ENCODE measurements around the gene GLDC. TPM values are rescaled to one million over a fixed set of nuclear protein-coding genes. Genes with fewer than 3 reads are reported as not detected.

GLDC gene
- total RNA-seq, 1 experiment from 2014 or later = 4.0 TPM

- no peak for ATAC-seq
- intact Hi-C loops (cut with micrococcal nuclease; ENCODE audit: unreplicated experiment) = no loop called here
- Histone ChIP-seq H3K4me3 (ENCODE audit: low read depth in 2 of 2, low read length in 2 of 2) (no peak overlapping the region), H3K36me3 (ENCODE audit: control insufficient read depth, insufficient read depth, low read length) (no peaks in the 10 kb centered on the region), H3K27ac (ENCODE audit: low read length) (no peak overlapping the region), H3K9me3 (ENCODE audit: control insufficient read depth, insufficient read depth, low read depth, low read length) (no peaks in the 10 kb centered on the region), H3K4me1 (ENCODE audit: control insufficient read depth, insufficient read depth, low read length) (no peaks in the 10 kb centered on the region), H3K27me3 (ENCODE audit: control insufficient read depth, insufficient read depth, low read length) (no peaks in the 10 kb centered on the region)
- in situ Hi-C loops (cut with HindIII; ENCODE audit: low pct_unique_long_range_greater_than_20kb, low sequenced_read_pairs) = no loop called here
- ChIA-PET CTCF (no interaction called here), POLR2A (interaction anchor here (0.5 kb wide), 1 partner anchor 1176 kb away, joined by 3 read pairs; no protein-coding TSS in a partner anchor)
- no peak for DNase-seq (ENCODE audit: low read depth, low spot score)
- no TSS peak for BruUV-seq (replicated peaks)
- no peak for TF ChIP-seq REST (IDR thresholded peaks at IDR 0.05; ENCODE audit: insufficient read depth in 1 of 2, low read depth in 2 of 2, low read length in 1 of 2)
- TF ChIP-seq, protein P1, sequence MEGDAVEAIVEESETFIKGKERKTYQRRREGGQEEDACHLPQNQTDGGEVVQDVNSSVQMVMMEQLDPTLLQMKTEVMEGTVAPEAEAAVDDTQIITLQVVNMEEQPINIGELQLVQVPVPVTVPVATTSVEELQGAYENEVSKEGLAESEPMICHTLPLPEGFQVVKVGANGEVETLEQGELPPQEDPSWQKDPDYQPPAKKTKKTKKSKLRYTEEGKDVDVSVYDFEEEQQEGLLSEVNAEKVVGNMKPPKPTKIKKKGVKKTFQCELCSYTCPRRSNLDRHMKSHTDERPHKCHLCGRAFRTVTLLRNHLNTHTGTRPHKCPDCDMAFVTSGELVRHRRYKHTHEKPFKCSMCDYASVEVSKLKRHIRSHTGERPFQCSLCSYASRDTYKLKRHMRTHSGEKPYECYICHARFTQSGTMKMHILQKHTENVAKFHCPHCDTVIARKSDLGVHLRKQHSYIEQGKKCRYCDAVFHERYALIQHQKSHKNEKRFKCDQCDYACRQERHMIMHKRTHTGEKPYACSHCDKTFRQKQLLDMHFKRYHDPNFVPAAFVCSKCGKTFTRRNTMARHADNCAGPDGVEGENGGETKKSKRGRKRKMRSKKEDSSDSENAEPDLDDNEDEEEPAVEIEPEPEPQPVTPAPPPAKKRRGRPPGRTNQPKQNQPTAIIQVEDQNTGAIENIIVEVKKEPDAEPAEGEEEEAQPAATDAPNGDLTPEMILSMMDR (IDR thresholded peaks at IDR 0.05) = no peak
- no peak for TF ChIP-seq SIN3A (IDR thresholded peaks at IDR 0.05; ENCODE audit: borderline replicate concordance, insufficient read depth, low read depth, low read length)
- TF ChIP-seq POLR2AphosphoS5 (IDR thresholded peaks at IDR 0.05; ENCODE audit: low read depth, low read length) = no peak
- TF ChIP-seq TCF7L2 (IDR thresholded peaks at IDR 0.05; ENCODE audit: low read depth, low read length) = no peak
Observed at GRCh38 chr9:6552033-6552432, 93.5 kb downstream of the GLDC start.

- BruUV-seq (replicated peaks) = no TSS peak
- CTCF ChIA-PET = no interaction called here
- Histone ChIP-seq H3K4me3 (ENCODE audit: low read depth in 2 of 2, low read length in 2 of 2) (no peak overlapping the region), H3K9me3 (ENCODE audit: control insufficient read depth, insufficient read depth, low read depth, low read length) (no peaks in the 10 kb centered on the region), H3K36me3 (ENCODE audit: control insufficient read depth, insufficient read depth, low read length) (no peaks in the 10 kb centered on the region), H3K4me1 (ENCODE audit: control insufficient read depth, insufficient read depth, low read length) (no peaks in the 10 kb centered on the region), H3K27ac (ENCODE audit: low read length) (no peak overlapping the region), H3K27me3 (ENCODE audit: control insufficient read depth, insufficient read depth, low read length) (no peaks in the 10 kb centered on the region)
- POLR2A ChIA-PET = no interaction called here
- intact Hi-C loops (cut with micrococcal nuclease; ENCODE audit: unreplicated experiment) = no loop called here
- TF ChIP-seq REST (IDR thresholded peaks at IDR 0.05; ENCODE audit: insufficient read depth in 1 of 2, low read depth in 2 of 2, low read length in 1 of 2) = no peak
- TF ChIP-seq SIN3A (IDR thresholded peaks at IDR 0.05; ENCODE audit: borderline replicate concordance, insufficient read depth, low read depth, low read length) = no peak
- TF ChIP-seq POLR2AphosphoS5 (IDR thresholded peaks at IDR 0.05; ENCODE audit: low read depth, low read length) = no peak
- TF ChIP-seq, protein P1 (IDR thresholded peaks at IDR 0.05) = no peak
- no peak for TF ChIP-seq TCF7L2 (IDR thresholded peaks at IDR 0.05; ENCODE audit: low read depth, low read length)
- DNase-seq (ENCODE audit: low read depth, low spot score) (no peak), ATAC-seq (no peak)
- in situ Hi-C loops (cut with HindIII; ENCODE audit: low pct_unique_long_range_greater_than_20kb, low sequenced_read_pairs) = no loop called here
Observed at GRCh38 chr9:6551136-6551535, 94.4 kb downstream of the GLDC start.

Data from Panc1 (cell line).